Right renal cortex interstitium (tissue), 3 donors: ENCODE measurements around the gene NFIA. TPM values are rescaled to one million over a fixed set of nuclear protein-coding genes. Genes with fewer than 3 reads are reported as not detected.

Experiments
- DNase-seq, 3 donors: peaks; one replicate each; pipeline ENCODE4 v3.0.0-alpha.2; 2013; ENCODE audit warnings: low read depth in 3 of 3, low spot score in 2 of 3
- polyA plus RNA-seq, 3 donors: library from polyadenylated mRNA; unstranded; fragments of 120-200 nt; gene quantifications; one replicate each; pipeline ENCODE4 v1.2.1, GENCODE V29; 2013; ENCODE audit not compliant: insufficient read length in 3 of 3

NFIA gene
- polyA plus RNA-seq, 3 donors = 15.8 to 17.3 (median 16.3) TPM

DNA sequence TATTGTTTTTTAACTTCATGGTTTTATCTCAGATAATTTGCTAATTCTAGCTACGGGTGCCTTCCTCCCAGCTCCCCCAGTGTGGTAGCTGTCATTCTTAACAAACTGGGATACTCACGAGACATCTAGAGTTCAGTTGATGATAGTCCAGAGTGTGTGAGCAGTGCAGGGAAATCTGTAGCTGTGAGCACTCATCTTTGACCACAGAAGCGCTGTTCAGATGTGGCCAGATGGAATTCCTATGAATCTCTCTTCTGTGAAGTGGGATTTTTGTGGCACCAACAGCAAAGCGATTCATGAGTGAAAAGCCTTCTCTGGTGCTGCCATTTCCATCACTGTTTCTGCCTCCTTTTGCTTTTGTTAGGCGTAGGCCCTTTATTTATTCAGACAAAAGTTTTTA is 125.1 kb downstream of the NFIA start:
- DNase-seq = no peak

DNA sequence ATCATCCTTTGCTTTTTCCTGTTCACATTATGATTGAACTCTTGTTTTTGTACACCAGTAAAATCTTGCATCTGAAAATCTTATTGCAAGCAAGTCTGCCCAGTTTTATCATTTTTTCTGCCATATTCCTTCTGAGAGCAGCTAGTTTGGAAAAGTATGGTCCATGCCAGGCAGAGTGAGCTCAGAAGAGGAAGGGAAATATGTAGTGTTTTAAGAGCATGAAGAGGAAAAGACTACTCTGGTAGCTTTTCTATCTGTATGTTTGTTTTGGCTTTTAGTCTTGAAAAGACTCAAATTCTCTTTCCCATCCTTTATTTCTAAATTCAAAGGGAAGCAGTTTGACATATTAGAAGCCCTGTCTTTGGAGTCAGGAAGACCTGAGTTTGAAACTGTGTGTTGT is 125.8 kb downstream of the NFIA start:
- no peak for DNase-seq

DNA sequence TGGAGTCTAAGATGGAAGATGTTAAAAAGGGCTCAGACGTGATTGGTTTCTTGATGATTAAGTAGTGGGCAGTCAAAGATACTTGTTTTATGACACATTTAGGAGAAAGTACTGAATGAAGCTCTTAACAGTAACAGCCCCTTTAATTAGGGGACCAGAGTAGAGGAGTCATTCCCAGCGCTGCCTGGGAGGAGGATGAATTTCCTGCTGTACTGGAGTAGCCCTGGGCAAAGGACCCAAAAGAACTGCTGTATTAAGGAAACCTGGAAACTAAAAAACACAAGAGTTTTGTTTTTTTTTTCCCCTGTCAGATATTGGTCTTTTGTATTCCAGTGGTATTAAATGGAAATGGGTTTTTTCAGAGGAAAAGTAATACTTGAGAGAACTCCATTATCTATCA is 126.5 kb downstream of the NFIA start:
- DNase-seq = no peak

DNA sequence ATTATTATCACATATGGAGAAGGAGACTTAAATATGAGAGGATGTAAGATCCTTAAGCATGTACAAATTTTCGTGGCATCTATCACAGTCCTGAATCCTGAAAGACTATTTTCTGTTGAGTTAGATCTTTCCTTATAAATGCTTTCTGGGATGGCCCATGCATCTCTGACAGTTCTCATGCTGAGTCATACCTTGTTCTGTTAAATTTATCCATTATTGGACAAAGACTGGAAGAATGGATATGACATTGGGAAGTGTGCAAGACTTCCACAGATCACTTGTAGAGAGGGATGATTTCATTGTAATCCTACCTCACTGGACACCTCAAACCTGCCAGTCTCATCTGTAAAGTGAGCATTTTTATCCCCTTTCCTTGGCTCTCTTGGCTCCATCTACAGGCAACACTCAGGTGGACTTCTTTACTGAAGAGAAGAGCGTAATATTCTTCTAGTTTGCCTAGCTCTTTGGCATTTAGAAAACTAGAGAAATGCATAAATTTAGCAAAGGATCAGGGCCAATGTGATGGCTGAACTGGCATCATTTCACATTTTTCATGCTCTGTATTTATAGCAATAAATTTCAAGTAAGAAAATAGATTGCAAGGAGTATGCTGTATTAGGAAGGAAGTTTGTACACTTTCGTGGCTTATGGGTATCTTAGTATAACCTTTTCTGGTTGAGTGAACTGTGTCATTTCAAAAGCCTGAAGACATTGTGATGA is 128.2 kb downstream of the NFIA start:
- no peak for DNase-seq

DNA sequence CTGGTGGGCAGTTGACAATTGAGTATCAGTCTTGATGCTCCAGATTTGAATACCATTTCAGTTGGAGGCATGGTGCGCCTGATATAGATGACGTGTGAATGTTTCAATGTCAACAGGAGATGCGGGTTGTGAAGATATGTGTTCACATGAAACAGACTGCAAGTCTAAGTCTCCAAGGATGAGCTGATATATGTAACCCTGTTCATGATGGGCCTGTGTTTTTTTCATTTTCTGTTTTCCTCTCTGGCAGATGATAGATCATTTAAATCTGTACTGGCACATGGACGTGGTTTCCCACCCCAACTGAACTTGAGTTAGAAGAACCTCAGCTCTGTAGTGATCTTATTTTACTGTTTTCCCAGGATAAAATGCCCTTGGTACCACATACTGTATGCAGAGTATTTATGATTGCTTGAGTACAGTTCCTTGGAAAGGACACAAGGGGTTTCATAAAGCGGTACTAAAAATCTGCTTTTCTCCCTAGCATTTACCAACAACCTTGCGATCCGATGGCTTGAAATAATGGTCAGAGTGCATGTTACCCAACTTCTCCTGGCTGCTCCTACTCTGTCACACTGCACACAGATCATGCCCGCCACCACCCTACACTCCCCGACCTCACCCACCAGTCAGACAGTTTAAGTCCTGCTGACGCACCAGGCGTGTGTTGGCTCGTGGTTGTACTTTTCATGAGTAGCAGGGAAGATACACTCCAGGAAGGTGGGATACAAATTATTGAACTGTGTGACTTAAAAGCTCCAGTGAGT is 131.1 kb downstream of the NFIA start:
- no peak for DNase-seq

DNA sequence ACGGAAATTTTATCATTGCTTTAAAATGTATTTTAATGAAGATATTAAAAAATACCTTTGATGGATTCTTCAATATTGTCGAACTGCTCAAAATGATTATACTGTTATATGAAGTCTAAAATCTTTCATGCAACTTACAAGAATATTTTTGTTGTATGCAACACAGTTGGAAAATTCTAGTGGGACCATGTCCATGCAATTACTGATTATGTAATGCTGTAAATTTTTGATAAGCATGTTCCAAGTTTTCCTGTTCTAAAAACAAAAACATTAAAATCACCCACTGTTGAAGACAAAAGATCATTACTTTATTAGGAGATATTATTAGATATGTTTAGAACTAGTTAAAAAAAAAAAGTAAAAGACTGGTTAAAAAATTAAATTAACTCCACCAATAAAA is 132.8 kb downstream of the NFIA start:
- DNase-seq = no peak

DNA sequence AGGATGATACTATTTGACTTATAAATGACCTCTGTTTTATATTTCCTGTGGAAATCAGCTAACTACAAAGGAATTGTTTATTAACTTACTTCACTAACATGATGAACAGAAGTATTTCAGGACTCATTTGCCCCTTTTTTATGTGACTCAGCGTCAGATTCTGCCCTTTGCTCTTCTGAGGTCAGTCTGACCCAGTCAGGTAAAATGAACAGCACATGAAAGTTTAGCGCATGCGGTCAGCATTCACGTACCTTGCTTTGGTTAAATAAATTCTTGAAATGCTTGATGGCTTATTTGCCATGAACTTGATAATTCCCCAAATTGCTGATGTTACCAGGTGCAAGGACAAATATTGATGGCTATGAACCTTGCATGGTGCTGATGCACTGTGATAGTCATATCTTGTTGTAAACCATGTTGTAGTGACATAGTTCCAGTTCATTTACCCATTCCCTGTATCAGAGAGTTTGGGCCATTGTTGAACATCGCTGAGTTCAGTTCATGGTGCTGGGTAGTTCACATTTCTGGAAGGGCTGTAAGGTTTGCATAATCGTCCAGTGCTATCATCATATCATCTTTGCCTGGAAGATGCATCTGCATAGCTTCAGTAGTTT is 133.4 kb downstream of the NFIA start:
- DNase-seq = no peak

DNA sequence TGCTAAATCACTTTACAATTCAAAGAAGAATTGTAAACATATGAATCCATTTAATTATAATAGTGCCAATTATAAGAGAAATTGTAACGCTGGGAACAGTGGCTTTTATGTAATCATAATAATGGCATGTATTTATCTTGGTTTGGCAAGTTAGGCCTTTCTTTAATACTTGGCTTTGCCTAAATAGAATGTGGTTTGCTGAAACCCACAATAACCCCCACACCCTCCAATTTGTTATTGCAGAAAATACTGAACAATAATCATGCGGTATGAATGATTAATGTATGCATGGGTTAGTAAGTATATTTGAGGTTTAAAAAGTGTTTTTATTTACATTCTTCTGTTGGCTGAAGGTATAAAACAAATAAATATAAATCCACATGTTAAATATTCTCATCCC is 138.2 kb downstream of the NFIA start:
- no peak for DNase-seq

DNA sequence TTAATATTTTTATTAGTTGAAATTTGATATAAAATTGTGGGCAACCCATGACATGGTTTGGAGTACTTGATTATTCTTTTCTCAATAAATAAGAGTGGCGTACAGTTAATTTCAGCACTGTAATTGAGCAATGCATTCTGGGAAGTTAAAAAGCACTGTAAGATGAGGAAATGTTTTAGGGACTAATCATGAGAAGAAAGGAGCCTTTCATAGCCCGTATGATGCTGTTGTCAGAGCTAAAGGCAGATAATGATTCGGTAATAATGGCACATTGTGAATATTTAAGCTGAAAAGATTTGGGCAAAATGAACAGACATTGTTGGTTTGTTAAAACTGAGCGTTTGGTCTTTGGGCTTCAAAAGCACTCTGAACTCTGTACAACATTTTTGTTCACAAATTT is 139.3 kb downstream of the NFIA start:
- DNase-seq = no peak

DNA sequence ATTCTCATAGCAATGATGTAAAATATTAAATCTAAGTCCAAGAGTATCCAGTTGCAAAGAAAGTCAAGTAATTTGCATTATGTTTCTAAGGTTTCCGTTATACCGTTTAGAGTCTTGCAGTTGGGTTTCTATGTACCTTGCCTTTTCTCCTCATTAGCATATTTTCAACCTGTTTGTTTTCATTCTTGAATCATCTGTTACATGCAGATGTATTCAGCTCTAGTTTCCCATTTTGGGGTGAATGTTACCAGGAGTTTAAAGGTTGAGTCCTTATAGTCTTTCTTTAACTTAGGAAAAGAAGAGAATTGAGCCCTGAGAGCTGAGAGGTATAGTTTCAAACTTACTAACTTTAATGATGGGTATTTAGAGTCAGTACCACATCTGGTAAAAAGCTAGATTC is 139.9 kb downstream of the NFIA start:
- no peak for DNase-seq

DNA sequence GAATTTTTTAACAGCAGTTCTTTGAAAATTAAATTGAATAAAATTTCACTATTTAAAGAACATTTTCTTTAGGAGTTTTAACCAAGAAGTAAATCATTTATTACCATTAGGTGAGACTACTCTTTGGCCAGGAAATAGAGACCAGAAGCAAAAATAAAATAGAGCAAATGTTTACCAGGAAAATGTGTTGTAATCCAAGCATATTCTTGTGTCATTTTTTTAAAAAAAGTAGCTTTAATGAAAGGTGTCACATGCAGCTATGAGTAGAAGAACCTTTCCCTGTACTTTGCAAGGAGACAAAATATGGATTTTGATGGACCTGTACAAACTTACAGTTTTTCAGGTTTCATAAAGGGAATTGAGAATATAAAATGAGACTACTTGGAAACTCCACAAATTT is 140.8 kb downstream of the NFIA start:
- DNase-seq = no peak

DNA sequence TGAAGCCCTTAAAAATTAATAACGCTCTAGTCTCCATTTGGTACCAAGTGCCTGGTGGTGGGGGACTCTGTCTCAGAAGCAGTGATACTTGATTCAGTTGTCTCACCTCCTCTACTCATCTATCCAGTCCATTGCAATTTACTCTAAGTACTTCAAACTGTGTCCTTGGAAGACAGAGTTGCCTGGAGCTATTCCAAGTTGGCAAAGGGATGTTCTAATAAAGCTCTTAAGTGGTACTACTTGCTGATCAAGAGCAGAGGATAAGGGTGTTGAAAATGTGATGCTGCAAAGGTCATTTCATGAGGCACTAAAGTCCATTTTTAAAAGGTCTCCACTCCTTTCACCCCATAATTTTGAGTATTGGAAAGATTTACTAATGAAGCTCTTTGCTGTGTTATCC is 142.2 kb downstream of the NFIA start:
- DNase-seq = no peak

DNA sequence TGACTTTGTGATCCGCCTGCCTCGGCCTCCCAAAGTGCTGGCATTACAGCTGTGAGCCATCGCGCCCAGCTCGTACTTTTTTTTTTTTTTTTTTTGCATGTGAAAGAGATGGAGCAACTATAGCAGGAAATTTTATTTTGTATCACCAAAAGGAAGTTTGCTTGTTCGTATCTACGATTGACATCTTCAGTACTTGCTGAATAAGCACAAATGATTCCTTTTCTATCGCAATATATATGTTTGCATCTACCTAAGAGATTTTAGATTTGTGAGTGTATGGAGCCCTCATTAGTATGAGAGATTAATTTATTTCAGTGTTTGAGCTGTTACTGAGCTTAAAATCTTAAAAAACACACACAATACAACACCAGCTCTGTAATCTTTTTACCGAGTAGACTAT is 143.1 kb downstream of the NFIA start:
- DNase-seq = no peak

DNA sequence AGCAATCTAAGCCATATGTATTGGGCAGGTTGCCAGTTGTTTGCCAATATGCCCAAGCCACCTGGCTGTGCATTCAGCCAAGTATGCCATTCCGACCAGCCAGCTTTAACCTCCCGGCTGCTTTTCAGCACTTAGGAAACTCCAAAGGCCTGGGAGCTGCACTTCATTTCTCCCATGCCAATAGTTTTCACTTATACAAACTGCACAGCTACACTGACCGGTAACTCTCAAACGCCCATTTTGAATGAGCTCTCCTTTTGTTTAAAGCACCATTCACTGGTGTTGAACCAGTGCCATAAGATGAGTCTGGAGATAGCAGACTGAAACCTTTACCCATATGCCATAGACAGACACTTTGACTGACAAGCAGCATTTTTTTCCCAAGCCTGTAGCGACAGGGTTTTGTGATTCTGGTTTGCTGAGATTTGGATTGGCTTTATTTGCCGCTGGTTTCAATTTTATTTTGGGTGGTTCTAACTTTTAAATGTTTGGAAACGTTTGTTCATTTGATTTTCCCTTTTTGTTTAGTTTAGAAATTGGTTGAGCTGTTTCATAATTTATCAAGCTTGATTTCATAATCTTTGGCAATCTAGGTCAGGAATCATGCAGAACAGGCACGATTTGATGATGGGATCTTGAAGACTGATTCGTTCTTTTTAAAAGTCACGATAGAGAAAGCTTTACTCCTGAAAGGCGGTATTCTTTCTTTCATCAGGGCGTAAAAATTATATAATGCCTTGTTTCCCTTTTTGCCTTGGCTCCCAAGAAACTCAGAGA is 144.6 kb downstream of the NFIA start:
- DNase-seq = no peak

DNA sequence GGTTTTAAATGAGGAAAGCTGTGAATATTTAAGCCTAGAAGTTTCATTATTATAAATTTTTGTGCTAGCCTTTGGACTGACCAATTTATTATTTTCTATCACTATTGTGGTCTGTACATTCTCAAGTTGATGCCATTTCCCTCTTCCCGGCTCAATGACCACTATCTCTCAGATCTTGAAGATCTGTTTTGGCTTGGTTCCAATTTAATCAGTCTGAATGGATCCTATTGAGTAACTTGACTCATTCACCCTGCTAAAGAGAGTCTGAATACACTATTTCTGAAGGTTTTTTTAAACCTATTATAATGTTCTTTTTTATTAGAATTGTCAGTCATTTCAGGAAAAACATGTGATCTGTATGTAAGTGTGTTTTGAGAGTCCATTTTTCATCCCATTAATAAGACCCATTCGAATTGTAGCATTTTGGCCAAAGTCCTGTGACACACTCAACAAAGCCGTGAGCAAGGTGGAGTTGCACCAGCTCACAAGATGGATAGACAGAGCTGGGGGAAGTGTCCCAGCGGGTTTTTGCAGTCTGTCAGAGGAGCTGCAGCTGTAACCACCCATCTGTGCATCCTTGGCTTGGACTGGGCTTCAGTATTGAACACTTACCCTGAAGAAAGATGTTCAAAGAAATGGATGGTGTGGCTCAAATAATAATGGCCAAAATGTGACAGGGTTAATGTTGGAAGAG is 145.6 kb downstream of the NFIA start:
- DNase-seq = no peak

DNA sequence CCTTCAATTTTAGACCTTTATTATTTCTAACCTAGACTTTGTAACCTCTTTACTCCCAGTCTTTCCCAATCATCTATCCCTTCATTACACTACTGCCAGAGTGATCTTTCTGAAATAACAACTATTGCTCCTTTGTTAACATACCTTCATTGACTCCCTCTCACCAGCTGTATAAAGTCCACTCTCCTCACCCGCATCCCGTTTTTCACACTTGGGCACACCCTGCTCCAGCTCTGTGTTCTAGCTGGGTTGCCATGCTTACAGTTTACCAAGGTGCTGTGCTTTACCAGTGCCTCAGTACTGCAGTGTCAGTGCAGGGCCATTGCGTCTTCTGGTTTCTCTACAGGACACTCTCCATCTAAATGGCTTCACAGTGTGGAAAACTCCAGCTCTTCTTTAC is 148.2 kb downstream of the NFIA start:
- DNase-seq = no peak

DNA sequence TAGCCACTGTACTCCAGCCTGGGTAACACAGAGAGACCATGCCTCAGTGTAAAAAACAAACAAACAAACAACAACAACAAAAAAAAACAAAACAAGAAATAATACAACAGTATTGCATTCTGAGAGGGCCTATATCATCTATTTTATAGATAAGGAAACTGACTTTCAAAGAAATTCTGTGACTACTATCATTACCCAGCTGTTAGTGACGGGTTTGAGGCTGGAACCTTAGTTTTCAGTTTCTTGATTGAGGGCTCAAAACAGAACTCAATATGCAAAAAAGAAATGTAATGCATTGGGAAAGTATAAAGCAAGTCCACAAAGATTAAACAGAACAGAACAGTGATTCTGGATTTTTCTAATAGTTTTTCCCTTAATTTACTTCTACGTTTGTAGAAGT is 149.4 kb downstream of the NFIA start:
- DNase-seq = no peak

DNA sequence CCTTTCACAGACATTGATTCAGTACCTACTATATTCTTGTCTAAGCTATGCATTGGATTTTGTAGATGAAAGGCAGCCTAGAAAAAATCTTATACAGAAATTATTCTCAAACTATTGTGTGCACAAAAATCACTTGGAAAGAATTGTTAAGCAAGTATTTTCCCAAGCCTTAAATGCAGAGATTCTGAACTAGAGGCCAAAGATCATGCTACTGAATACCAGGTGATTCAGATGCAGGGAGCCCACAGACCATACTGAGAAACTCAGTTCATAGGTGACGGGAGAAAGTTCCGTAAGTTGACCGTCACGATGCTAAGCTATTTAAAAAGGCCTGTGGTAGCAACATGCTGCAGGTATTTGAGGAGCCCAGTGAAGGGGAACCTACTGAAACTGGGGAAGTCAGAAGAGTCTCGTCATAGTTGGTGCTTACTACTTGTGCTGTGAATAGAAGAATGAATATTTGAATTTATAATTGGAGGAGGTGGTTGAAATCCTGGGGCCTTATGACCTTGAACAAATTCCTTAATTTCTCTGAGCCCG is 150.8 kb downstream of the NFIA start:
- DNase-seq = no peak

DNA sequence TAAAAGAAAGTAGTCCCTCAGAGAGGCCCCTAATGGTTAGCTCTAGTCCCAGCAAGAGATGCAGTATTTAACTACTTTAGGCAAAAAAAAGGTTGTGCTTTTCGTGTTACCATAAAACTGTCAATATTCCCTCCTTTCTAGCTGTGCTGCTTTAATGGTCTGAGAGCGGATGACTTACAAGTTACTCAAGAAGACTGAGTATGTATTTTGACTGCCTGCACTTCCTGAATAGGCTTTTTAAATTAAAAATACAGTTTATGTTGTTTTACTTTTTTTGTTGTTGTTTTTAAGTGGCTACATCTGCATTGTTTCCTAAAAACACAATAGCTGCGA is 152.2 kb downstream of the NFIA start:
- no peak for DNase-seq

DNA sequence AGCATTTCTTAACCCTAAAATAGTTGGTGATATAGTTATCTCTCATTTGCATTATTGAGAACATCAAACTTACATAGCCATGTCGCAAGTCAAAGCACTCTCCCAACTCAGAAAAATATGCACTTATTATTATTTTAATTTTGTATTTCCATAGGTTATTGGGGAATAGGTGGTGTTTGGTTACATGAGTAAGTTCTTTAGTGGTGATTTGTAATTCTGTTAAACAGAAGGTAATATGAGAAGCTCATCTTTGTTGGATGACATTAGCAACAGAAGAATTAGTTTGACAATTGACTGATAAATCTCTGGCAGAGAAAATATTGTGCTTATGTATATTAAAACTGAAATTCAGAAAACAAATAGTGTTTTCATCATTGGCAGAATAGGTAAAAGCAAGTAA is 154.8 kb downstream of the NFIA start:
- no peak for DNase-seq
